WTC11 (cell line): Measurements from ENCODE around the gene SSNA1. TPM values are rescaled to one million over a fixed set of nuclear protein-coding genes. Genes with fewer than 3 reads are reported as not detected.
A peak's percentile ranks its signal among the peaks of the same experiment; 100 is the strongest.

Source experiments
- ATF1 ChIP-seq: sonication (generic); formaldehyde crosslinking; IDR thresholded peaks from 2 replicates; pipeline ENCODE4 v1.8.1; 2023; ENCODE audit warnings: mild to moderate bottlenecking, moderate library complexity, missing genetic modification reagents
- E2F1 ChIP-seq: sonication (generic); formaldehyde crosslinking; IDR thresholded peaks from 2 replicates; pipeline ENCODE4 v1.8.0; 2022; ENCODE audit warnings: mild to moderate bottlenecking, missing genetic modification reagents
- ETV6 ChIP-seq: sonication (generic); formaldehyde crosslinking; IDR thresholded peaks from 2 replicates; pipeline ENCODE4 v1.8.1; 2022; ENCODE audit warnings: mild to moderate bottlenecking, missing genetic modification reagents
- GRHL2 ChIP-seq: fragments of 250-450 bp; sonication (Bioruptor Pico); IDR thresholded peaks from 2 replicates; pipeline ENCODE4 v1.8.0; 2022; ENCODE audit warnings: mild to moderate bottlenecking, moderate library complexity; ENCODE audit not compliant: insufficient replicate concordance, severe bottlenecking
- NFYB ChIP-seq: sonication (generic); formaldehyde crosslinking; conservative IDR thresholded peaks from 2 replicates; pipeline ENCODE4 v1.8.0; 2022; ENCODE audit warnings: low read depth, missing genetic modification reagents
- SMAD3 ChIP-seq: sonication (generic); formaldehyde crosslinking; IDR thresholded peaks from 2 replicates; pipeline ENCODE4 v1.8.0; 2022; ENCODE audit warnings: missing genetic modification reagents, mild to moderate bottlenecking, borderline replicate concordance
- ZNF219 ChIP-seq: sonication (generic); formaldehyde crosslinking; IDR thresholded peaks from 2 replicates; pipeline ENCODE4 v1.8.0; 2023; ENCODE audit warnings: missing genetic modification reagents, mild to moderate bottlenecking, borderline replicate concordance
- ZNF425 ChIP-seq: fragments of 250-450 bp; sonication (Bioruptor Pico); conservative IDR thresholded peaks from 2 replicates; pipeline ENCODE4 v1.9.0; 2021; ENCODE audit warnings: mild to moderate bottlenecking
- ZSCAN18 ChIP-seq: fragments of 250-450 bp; sonication (Bioruptor Pico); IDR thresholded peaks from 2 replicates; pipeline ENCODE4 v2.1.2; 2022; ENCODE audit warnings: mild to moderate bottlenecking, moderate library complexity
- total RNA-seq: library from RNA; stranded (reverse); gene quantifications from 3 replicates; pipeline ENCODE4 v1.2.3, GENCODE V29; 2021
- TF ChIP-seq, protein P1 (sequence below): sonication (generic); formaldehyde crosslinking; IDR thresholded peaks from 2 replicates; pipeline ENCODE4 v1.8.1; 2023; ENCODE audit warnings: mild to moderate bottlenecking, missing genetic modification reagents, borderline replicate concordance
- TF ChIP-seq, protein P2 (sequence below): fragments of 250-450 bp; sonication (Bioruptor Pico); IDR thresholded peaks from 2 replicates; pipeline ENCODE4 v1.9.0; 2021; ENCODE audit warnings: mild to moderate bottlenecking, borderline replicate concordance
- TF ChIP-seq, protein P3 (sequence below): sonication (generic); formaldehyde crosslinking; IDR thresholded peaks from 2 replicates; pipeline ENCODE4 v1.8.1; 2022; ENCODE audit warnings: missing genetic modification reagents, borderline replicate concordance
- TF ChIP-seq, protein P4 (sequence below): sonication (generic); formaldehyde crosslinking; conservative IDR thresholded peaks from 2 replicates; pipeline ENCODE4 v1.8.1; 2023; ENCODE audit warnings: mild to moderate bottlenecking, low read depth, missing genetic modification reagents, moderate library complexity
- TF ChIP-seq, protein P5 (sequence below): sonication (generic); formaldehyde crosslinking; IDR thresholded peaks from 2 replicates; pipeline ENCODE4 v1.8.0; 2022; ENCODE audit warnings: mild to moderate bottlenecking, missing genetic modification reagents
- TF ChIP-seq, protein P6 (sequence below): fragments of 250-450 bp; sonication (Bioruptor Pico); IDR thresholded peaks from 2 replicates; pipeline ENCODE4 v1.9.0; 2021; ENCODE audit warnings: moderate library complexity, mild to moderate bottlenecking, inconsistent platforms, borderline replicate concordance

Gene SSNA1
- total RNA-seq, 1 experiment from 2014 or later, result 102 TPM

DNA sequence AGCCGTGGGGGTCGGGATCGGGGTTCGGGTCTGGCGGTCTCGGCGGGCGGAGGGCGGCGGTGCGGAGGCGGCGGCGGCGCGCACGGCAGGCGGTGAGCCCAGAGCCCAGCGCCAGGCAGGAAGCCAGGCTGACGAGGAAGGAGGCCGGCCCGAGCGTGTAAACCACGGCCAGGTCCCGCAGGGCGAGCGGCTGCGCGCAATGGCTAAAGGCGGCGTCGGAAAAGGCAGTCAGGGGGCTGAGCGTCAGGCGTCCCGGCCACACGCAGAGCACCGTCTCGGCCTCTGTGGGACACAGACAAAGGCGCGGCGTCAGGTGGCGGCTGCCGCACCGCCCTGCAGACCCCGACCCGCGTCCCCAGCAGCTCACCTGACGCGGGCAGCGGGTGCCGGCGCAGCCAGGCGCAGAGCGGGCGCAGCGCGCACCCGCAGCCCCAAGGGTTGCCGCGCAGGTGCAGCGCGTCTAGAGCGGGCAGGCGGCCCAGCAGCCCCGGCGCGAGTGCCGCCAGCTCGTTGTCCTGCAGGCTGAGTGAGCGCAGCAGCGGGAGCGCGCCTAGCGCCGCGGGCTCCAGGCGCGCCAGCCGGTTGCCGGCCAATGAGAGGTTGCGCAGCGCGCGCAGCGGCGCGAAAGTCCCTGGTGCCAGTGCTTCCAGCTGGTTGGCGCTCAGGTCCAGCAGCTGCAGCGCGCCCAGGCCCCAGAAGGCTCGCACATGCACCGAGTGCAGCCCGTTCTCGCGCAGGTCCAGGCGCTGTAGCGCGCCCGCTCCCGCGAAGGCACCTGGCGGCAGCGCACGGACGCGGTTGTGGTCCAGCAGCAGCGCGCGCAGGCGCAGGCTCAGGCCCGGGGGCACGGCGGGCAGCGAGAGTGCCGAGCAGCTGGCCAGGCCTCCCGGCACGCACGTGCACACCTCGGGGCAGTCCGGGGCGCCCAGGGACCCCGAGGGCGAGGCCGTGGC, 19.3 kb upstream of the SSNA1 start (continued):
- TF ChIP-seq, protein P1, sequence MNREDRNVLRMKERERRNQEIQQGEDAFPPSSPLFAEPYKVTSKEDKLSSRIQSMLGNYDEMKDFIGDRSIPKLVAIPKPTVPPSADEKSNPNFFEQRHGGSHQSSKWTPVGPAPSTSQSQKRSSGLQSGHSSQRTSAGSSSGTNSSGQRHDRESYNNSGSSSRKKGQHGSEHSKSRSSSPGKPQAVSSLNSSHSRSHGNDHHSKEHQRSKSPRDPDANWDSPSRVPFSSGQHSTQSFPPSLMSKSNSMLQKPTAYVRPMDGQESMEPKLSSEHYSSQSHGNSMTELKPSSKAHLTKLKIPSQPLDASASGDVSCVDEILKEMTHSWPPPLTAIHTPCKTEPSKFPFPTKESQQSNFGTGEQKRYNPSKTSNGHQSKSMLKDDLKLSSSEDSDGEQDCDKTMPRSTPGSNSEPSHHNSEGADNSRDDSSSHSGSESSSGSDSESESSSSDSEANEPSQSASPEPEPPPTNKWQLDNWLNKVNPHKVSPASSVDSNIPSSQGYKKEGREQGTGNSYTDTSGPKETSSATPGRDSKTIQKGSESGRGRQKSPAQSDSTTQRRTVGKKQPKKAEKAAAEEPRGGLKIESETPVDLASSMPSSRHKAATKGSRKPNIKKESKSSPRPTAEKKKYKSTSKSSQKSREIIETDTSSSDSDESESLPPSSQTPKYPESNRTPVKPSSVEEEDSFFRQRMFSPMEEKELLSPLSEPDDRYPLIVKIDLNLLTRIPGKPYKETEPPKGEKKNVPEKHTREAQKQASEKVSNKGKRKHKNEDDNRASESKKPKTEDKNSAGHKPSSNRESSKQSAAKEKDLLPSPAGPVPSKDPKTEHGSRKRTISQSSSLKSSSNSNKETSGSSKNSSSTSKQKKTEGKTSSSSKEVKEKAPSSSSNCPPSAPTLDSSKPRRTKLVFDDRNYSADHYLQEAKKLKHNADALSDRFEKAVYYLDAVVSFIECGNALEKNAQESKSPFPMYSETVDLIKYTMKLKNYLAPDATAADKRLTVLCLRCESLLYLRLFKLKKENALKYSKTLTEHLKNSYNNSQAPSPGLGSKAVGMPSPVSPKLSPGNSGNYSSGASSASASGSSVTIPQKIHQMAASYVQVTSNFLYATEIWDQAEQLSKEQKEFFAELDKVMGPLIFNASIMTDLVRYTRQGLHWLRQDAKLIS (CRISPR knock-in tag), result no peak
- TF ChIP-seq, protein P2, sequence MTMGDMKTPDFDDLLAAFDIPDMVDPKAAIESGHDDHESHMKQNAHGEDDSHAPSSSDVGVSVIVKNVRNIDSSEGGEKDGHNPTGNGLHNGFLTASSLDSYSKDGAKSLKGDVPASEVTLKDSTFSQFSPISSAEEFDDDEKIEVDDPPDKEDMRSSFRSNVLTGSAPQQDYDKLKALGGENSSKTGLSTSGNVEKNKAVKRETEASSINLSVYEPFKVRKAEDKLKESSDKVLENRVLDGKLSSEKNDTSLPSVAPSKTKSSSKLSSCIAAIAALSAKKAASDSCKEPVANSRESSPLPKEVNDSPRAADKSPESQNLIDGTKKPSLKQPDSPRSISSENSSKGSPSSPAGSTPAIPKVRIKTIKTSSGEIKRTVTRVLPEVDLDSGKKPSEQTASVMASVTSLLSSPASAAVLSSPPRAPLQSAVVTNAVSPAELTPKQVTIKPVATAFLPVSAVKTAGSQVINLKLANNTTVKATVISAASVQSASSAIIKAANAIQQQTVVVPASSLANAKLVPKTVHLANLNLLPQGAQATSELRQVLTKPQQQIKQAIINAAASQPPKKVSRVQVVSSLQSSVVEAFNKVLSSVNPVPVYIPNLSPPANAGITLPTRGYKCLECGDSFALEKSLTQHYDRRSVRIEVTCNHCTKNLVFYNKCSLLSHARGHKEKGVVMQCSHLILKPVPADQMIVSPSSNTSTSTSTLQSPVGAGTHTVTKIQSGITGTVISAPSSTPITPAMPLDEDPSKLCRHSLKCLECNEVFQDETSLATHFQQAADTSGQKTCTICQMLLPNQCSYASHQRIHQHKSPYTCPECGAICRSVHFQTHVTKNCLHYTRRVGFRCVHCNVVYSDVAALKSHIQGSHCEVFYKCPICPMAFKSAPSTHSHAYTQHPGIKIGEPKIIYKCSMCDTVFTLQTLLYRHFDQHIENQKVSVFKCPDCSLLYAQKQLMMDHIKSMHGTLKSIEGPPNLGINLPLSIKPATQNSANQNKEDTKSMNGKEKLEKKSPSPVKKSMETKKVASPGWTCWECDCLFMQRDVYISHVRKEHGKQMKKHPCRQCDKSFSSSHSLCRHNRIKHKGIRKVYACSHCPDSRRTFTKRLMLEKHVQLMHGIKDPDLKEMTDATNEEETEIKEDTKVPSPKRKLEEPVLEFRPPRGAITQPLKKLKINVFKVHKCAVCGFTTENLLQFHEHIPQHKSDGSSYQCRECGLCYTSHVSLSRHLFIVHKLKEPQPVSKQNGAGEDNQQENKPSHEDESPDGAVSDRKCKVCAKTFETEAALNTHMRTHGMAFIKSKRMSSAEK (CRISPR knock-in tag), result no peak
- TF ChIP-seq, protein P3, sequence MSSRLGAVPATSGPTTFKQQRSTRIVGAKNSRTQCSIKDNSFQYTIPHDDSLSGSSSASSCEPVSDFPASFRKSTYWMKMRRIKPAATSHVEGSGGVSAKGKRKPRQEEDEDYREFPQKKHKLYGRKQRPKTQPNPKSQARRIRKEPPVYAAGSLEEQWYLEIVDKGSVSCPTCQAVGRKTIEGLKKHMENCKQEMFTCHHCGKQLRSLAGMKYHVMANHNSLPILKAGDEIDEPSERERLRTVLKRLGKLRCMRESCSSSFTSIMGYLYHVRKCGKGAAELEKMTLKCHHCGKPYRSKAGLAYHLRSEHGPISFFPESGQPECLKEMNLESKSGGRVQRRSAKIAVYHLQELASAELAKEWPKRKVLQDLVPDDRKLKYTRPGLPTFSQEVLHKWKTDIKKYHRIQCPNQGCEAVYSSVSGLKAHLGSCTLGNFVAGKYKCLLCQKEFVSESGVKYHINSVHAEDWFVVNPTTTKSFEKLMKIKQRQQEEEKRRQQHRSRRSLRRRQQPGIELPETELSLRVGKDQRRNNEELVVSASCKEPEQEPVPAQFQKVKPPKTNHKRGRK, result no peak
- no peak for TF ChIP-seq NFYB
- TF ChIP-seq ATF1, result no peak
- no peak for TF ChIP-seq E2F1 (CRISPR knock-in tag)
- peak; percentile 49; the same call in 1 of the 2 replicates for TF ChIP-seq ZNF219 (CRISPR knock-in tag)
- TF ChIP-seq, protein P4, sequence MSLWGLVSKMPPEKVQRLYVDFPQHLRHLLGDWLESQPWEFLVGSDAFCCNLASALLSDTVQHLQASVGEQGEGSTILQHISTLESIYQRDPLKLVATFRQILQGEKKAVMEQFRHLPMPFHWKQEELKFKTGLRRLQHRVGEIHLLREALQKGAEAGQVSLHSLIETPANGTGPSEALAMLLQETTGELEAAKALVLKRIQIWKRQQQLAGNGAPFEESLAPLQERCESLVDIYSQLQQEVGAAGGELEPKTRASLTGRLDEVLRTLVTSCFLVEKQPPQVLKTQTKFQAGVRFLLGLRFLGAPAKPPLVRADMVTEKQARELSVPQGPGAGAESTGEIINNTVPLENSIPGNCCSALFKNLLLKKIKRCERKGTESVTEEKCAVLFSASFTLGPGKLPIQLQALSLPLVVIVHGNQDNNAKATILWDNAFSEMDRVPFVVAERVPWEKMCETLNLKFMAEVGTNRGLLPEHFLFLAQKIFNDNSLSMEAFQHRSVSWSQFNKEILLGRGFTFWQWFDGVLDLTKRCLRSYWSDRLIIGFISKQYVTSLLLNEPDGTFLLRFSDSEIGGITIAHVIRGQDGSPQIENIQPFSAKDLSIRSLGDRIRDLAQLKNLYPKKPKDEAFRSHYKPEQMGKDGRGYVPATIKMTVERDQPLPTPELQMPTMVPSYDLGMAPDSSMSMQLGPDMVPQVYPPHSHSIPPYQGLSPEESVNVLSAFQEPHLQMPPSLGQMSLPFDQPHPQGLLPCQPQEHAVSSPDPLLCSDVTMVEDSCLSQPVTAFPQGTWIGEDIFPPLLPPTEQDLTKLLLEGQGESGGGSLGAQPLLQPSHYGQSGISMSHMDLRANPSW (CRISPR knock-in tag), result peak; percentile 65; the same call in 1 of the 2 replicates
- no peak for TF ChIP-seq ZSCAN18 (CRISPR knock-in tag)
- TF ChIP-seq ZNF425 (CRISPR knock-in tag), result no peak
- TF ChIP-seq, protein P5, sequence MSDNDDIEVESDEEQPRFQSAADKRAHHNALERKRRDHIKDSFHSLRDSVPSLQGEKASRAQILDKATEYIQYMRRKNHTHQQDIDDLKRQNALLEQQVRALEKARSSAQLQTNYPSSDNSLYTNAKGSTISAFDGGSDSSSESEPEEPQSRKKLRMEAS, result peak; percentile 87; the same call in 1 of the 2 replicates
- no peak for TF ChIP-seq GRHL2 (CRISPR knock-in tag)
- TF ChIP-seq, protein P6, sequence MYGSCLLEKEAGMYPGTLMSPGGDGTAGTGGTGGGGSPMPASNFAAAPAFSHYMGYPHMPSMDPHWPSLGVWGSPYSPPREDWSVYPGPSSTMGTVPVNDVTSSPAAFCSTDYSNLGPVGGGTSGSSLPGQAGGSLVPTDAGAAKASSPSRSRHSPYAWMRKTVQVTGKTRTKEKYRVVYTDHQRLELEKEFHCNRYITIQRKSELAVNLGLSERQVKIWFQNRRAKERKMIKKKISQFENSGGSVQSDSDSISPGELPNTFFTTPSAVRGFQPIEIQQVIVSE (CRISPR knock-in tag), result no peak
- 0 out of 2 replicates have a peak, but pooled peaks have one; percentile 55 for TF ChIP-seq ETV6 (CRISPR knock-in tag)
- peak; percentile 48; the same call in 1 of the 2 replicates for TF ChIP-seq SMAD3 (CRISPR knock-in tag)
